Activated T-helper 1 cell treated with Interleukin-2 at 50 U/mL for 16 hours (primary cell): Measurements from ENCODE around the gene SSH2.
"Not testable (repeated sequence)": the region's sequence is repeated elsewhere in the genome, so short reads cannot be mapped to it uniquely, and the experiment has no call there.

ENCODE experiments used
- DNase-seq: peaks from one replicate; pipeline ENCODE4 v3.0.0-alpha.2; 2020; ENCODE audit warnings: low read depth

Gene SSH2

GRCh38 chr17:29874358-29874757, 55.7 kb downstream of the SSH2 start:
- DNase-seq, result not testable (repeated sequence)

DNA sequence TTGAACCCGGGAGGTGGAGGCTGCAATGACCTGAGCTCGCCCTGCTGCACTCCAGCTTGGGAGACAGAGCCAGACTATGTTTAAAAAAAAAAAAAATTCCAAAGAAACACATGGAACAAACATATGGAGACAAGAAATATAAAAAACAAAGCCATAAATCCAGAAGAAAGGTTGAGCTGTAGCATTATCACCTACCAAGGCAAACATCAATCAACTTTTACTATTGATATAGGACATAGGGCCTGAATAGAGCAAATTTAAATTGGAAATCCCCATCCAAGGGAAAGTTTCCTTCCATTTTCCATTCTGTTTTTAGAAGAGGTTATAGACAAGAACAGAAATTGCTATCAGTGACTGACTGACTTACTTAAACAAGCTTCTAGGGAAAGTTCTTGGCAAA, 56.6 kb downstream of the SSH2 start:
- no peak for DNase-seq

DNA sequence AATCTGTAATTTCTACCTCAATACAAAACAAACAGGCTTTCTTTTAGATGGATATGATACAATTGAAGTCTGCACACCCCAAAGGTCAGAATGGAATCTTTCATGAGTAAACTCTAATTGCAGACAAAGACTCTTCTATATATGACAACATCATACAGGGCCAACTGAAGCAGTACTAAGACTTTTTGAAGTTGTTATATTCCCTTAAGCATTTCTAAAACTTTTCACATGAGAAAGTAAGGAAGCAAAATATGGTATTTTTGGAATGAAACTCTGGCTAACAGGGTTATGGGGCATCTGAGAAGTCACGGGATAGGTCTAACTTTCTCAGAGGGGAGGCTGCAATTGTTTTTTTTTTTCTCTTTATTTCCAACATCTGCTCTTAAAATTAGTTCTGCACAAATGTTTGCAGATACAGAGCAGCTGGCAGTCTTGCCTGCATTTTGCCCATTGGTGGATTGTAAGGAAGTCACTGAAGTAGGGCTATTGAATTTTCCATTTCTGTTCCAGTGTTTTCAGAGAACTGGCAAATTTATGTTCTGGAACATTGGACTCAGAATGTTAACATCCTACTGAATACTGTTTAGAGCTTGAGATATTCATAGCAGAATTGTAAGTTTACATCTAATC, 59.1 kb downstream of the SSH2 start:
- no peak for DNase-seq

DNA sequence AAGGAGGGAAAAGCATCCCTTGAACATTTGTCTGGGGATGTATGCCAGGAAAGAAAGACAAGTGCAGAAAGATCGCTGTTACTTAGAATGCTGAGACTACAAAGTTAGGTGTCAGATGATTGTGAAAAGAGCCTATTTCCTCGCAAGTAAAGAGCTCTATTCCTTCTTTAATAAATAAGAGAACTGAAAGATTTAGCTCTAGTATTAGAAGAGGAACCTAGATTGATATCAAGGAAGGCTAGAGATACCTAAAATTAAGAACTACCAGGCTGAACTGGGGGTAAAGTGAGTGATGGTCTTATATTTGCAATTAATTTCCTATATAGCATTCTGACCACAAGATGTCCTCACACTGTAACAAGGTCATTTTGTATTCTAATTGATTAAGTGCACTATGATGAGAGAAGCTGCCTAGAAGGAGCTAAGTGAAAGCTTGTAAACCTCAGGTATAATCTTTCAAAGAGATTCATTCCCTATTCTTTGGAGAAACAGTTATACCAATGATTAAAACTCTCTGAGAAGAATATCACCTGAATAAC, 62.3 kb downstream of the SSH2 start:
- DNase-seq, result no peak

DNA sequence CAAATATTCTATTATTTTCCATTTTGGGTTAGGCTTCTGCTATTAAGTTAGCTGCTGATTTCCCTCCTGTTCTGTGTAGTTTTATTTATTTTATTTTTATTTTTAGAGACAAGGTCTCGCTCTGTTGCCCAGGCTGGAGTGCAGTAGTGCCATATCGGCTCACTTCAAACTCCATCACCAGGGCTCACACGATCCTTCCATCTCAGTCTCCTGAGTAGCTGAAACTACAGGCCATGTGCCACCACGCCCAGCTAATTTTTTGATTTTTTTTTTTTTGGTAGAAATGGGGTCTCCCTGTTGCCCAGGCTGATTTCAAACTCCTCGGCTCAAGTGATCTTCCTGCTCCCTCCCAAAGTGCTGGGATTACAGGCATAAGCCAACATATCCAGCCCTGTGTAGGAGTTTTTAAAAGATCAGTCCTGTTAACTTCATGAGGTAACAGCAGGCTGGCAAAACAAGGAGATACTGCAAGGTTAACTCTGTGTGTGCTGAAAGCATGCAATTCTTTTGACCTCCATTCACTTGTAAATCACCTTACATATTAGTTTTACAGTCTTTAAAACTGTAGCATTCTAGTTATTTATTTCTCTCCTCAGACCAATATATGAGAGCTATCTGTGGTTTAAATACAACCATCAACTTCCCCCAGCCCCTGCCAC, 63.2 kb downstream of the SSH2 start:
- no peak for DNase-seq

GRCh38 chr17:29864615-29865014, 65.4 kb downstream of the SSH2 start:
- no peak for DNase-seq

DNA sequence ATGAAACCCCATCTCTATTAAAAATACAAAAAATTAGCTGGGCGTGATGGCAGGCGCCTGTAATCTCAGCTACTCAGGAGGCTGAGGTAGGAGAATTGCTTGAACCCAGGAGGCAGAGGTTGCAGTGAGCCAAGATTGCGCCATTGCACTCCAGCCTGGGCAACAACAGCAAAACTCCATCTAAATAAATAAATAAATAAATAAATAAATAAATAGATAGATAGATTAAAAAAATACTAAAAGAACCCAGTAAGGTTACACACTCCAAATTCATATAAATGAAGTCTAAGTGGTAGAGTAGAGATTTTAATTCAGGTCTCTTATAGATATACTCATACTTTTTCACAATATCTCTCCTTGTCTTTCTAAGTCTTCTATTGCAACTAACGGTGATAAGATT, 65.9 kb downstream of the SSH2 start:
- DNase-seq, result not testable (repeated sequence)

DNA sequence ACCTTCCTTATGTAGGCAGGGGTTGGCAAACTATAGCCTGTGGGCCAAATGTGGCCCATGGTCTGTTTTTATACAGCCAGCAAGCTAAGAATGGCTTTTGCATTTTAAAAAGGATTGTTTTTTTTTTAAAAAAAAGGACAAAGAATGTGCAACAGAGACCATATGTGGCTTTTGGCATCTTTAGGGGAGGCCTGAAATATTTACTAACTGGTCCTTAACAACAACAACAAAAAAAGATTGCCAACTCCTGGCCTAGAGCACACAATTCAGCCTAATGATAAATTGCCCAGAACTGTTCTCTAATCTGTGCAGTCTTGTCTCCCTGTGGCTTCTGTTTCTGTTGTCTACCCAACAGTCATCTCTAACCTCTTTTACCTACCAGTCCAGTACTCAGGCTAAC, 67.1 kb downstream of the SSH2 start:
- DNase-seq, result no peak

- DNase-seq, result no peak
Measured at GRCh38 chr17:29862127-29862526, 67.9 kb downstream of the SSH2 start.

- DNase-seq, result not testable (repeated sequence)
Measured at GRCh38 chr17:29859445-29859844, 70.6 kb downstream of the SSH2 start.

GRCh38 chr17:29857823-29858222, 72.2 kb downstream of the SSH2 start:
- no peak for DNase-seq

DNA sequence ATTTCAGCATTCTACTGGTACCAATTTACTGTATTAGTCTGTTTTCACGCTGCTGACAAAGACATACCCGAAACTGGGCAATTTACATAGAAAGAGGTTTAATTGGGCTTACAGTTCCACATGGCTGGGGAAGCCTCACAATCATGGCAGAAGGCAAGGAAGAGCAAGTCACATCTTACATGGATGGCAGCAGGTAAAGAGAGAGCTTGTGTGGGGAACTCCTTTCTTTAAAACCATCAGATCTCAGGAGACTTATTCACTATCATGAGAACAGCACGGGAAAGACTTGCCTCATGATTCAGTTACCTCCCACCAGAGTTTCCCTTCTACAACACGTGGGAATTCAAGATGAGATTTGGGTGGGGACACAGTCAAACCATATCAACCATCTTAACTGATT, 72.9 kb downstream of the SSH2 start:
- DNase-seq, result not testable (repeated sequence)

DNA sequence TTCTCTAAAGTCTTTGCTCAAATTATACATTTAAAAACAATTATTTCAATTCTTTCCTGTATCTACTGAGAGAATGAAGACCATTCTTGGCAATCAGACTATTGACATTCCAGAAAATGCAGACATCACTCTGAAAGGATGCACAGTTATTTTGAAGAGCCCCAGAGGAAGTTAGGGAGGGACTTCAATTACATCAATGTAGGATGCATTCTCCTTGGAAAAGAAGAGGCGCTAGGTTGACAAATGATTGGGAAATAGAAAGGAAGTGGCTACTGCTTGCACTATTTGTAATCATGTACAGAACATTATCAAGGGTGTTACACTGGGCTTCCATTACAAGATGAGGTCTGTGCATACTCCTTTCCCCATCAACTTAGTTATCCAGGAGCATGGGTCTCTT, 74.3 kb downstream of the SSH2 start:
- no peak for DNase-seq

DNA sequence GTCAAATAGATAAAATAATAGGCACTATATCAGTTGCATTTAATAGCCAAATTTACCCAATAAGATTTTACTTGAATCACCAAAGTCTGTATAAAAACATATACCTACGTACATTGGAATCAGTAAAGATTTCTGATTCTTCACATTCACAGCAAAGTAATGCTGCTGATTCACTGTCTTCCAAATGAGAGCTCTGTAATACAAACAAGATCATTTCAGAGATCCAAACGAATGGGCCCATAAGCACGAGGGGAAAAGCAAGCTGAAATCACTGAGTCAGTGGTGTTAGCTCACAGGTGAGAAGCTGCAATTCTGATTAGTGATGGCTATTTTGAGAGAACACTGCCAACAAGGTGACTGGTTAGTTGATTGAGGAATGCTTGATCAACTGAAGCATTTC, 81.3 kb downstream of the SSH2 start:
- no peak for DNase-seq

DNA sequence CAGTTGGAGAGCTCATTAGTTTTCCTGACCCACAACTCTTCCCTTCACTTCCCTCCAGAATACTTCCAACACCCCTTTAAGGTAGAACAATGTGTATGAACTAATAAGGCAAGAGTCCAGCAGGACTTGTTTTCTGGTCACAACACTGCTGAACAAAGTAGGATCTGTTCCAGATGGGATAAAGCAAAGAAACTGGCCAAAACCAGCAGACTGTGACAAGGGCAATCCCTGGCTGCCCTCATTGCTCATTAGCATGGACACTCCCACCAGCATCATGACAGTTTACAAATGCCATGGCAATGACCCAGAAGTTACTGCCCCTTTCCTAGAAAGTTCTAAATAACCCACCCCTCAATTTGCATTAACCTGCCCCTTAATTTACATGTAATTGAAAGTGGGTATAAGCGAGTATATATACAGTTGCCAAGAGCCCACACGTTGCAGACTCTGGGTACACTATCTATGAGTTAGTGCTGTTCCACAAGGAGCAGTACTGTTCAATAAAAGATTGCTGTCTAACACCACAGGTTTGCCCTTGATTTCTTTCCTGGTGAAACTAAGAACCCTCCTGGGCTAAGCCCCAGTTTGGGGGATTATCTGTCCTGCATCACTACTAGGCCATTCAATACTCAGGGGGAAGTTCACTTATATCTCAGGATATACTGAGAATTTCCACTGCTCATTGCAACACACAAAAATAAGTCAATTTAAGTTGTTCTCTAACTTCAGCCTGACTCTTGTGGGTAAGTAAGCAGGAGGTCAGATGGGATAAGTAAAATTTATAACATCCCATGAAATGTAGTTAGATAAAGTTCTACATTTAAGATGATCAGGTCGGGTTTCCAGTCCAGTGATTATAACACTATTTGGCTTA, 82.3 kb downstream of the SSH2 start:
- DNase-seq, result no peak

GRCh38 chr17:29847118-29847517, 82.9 kb downstream of the SSH2 start:
- no peak for DNase-seq

- DNase-seq, result no peak
Measured at GRCh38 chr17:29846298-29846697, 83.7 kb downstream of the SSH2 start.

- DNase-seq, result no peak
Measured at GRCh38 chr17:29844339-29845048, 85.5 kb downstream of the SSH2 start.

- DNase-seq, result no peak
Measured at GRCh38 chr17:29840884-29841283, 89.1 kb downstream of the SSH2 start.

- DNase-seq, result no peak
Measured at GRCh38 chr17:29839656-29840055, 90.4 kb downstream of the SSH2 start.

DNA sequence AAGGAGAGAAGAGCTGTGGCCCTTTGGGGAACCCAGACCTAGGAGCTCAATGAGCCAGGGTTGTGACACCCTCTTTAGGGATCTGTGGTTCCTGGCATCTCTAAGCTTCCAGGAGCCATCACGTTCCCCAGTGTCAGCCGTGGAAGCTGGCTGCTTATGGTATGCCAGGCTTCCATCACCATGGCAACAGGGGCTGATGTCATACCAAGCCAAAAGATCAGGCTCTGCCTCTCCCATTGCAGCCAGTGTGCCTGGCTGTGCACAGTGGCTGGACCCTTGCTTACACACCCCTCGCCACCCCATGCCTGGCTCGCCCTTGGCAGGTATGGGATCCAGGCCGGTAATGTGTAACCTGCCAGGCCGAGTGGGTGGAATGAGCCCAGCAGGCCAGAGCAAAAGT, 91.1 kb downstream of the SSH2 start:
- no peak for DNase-seq

GRCh38 chr17:29837531-29837930, 92.5 kb downstream of the SSH2 start:
- DNase-seq, result no peak
